ENCODE data around the gene NSUN4. TPM values are rescaled to one million over a fixed set of nuclear protein-coding genes. Genes with fewer than 3 reads are reported as not detected.
A peak's percentile ranks its signal among the peaks of the same experiment; 100 is the strongest.

Gene NSUN4
- total and polyA plus RNA-seq, 9 of the 15 experiments (the other 6 are each of a cell fraction or from before 2014, with no cell fraction given), result 33.4 to 60.2 (median 46.3) TPM

DNA sequence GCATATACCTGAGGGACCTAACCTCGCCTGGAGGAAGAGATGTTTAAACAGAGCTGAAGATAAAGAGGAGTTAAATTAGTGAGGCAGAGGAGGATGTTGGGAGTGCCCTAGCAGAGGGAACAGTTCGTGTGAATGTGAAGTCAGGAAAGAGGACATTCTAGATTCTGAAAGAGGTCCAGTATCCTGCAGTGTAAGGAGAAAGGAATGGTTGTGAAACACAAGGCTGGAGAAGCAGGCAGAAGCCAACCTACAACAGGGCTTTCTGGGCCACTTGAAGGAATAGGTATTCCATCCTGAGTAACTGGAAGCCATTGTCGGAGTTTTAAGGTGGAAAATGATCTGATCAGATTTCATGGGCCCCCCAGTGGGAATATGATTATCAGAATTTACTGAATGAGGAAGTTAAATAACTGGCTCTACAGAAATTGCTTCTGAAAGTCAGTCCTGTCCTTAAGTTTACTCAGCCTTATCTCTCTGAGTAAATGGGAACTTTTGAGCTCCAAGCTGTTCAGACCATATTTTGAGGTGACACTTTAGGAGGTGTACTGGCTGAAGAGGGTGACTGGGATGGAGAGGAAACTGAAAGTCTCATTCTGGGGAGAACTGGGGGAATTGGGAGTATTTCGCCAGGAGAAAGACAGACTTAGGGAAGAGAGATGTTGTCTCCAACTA lies 29.1 kb downstream of the NSUN4 start (continued):
- TF ChIP-seq, protein P1, sequence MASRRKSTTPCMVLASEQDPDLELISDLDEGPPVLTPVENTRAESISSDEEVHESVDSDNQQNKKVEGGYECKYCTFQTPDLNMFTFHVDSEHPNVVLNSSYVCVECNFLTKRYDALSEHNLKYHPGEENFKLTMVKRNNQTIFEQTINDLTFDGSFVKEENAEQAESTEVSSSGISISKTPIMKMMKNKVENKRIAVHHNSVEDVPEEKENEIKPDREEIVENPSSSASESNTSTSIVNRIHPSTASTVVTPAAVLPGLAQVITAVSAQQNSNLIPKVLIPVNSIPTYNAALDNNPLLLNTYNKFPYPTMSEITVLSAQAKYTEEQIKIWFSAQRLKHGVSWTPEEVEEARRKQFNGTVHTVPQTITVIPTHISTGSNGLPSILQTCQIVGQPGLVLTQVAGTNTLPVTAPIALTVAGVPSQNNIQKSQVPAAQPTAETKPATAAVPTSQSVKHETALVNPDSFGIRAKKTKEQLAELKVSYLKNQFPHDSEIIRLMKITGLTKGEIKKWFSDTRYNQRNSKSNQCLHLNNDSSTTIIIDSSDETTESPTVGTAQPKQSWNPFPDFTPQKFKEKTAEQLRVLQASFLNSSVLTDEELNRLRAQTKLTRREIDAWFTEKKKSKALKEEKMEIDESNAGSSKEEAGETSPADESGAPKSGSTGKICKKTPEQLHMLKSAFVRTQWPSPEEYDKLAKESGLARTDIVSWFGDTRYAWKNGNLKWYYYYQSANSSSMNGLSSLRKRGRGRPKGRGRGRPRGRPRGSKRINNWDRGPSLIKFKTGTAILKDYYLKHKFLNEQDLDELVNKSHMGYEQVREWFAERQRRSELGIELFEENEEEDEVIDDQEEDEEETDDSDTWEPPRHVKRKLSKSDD (conservative IDR thresholded peaks at IDR 0.05; ENCODE audit: low read length), result no peak
- TF ChIP-seq FOXA3 (CRISPR knock-in tag; conservative IDR thresholded peaks at IDR 0.05 in 1 of 2, IDR thresholded peaks at IDR 0.05 in 1 of 2), result peak in 1 of 2 experiments; percentile 35; a peak in 1 of 4 replicates
- no peak for TF ChIP-seq ATF1 (CRISPR knock-in tag; IDR thresholded peaks at IDR 0.05)
- no peak for TF ChIP-seq ATF1 (tag; IDR thresholded peaks at IDR 0.05)

DNA sequence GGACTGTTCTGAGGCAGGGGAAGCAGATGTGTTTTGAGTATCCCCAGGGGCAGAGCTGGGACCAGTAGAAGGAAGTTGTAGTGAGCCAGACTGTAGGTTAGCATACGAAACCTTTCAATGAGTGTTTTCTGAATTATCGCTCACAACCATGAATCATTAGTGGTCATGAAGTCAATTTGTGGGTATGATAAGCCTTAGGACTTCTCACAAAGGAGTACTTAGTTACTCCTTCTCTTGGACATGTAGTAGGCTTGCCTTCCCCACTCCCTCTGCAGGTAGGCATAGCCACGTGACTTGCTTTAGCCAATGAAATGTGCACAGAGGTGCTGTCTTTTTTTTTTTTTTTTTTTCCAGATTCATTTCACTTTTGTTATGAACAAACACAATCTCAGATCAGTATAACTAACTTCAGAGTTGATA lies 29.6 kb downstream of the NSUN4 start:
- peak overlapping the region; percentile 56 for H2AFZ ChIP-seq (ENCODE audit: low read depth, low read length)
- 24% methylated on average over 3 of the region's 3 CpGs for WGBS (ENCODE audit: insufficient coverage, low coverage, missing lambda C conversion rate)
- peak overlapping the region; percentile 65 for H3K4me2 ChIP-seq (ENCODE audit: insufficient read depth, low read length)
- ChIA-PET POLR2A (interaction anchor here (0.6 to 1.9 kb wide), 5 partner anchors 10 to 1244 kb away, joined by 3 to 6 read pairs (median 4); no protein-coding TSS in a partner anchor), CTCF (ENCODE audit: low intra/inter-chr PET ratio) (no interaction called here)
- no peaks in the 10 kb centered on the region for H3K79me2 ChIP-seq (ENCODE audit: control insufficient read depth, insufficient read depth, low read length)
- peaks cover 27% of the 10 kb centered on the region; the same call in 2 of the 3 replicates for H3K36me3 ChIP-seq (ENCODE audit: control insufficient read depth, insufficient read depth, low read length)
- peak overlapping the region; percentile 54 for H3K27ac ChIP-seq (ENCODE audit: extremely low read depth, low read depth, low read length)
- in situ Hi-C loops (cut with MboI), result no loop called here
- ATAC-seq (peak; percentile 79), FAIRE-seq (peak; percentile 78), DNase-seq (ENCODE audit: extremely low read depth in 1 of 4, low spot score in 3 of 4) (peak; percentile 63 to 81 (median 68))
- no peaks in the 10 kb centered on the region for H3K27me3 ChIP-seq (ENCODE audit: control insufficient read depth in 2 of 2, insufficient read depth in 2 of 2, low read length in 2 of 2)
- intact Hi-C loops (cut with micrococcal nuclease), result no loop called here
- peaks cover 3 to 22% of the 10 kb centered on the region in 2 experiments; a peak in 3 of 5 replicates for H3K4me1 ChIP-seq (replicated peaks in 1 of 2; ENCODE audit: control insufficient read depth in 2 of 2, insufficient read depth in 2 of 2, low read length in 2 of 2)
- no TSS peak for BruUV-seq (replicated peaks)
- no peaks in the 10 kb centered on the region for H3K9me1 ChIP-seq (ENCODE audit: control insufficient read depth, insufficient read depth, low read length)
- H3K9me3 ChIP-seq (replicated peaks; ENCODE audit: control insufficient read depth, insufficient read depth, low read depth, low read length), result no peaks in the 10 kb centered on the region
- no peak overlapping the region for H3K4me3 ChIP-seq
- 0 out of 2 replicates have a peak, but pooled peaks cover 3% of the 10 kb centered on the region for H4K20me1 ChIP-seq (replicated peaks; ENCODE audit: control insufficient read depth, insufficient read depth, low read length)
- H3K9ac ChIP-seq (ENCODE audit: insufficient read depth in 1 of 2, low read depth in 2 of 2, low read length in 2 of 2), result peak overlapping the region in 1 of 2 experiments; percentile 5; a peak in 1 of 4 replicates
- TF ChIP-seq, protein P2, sequence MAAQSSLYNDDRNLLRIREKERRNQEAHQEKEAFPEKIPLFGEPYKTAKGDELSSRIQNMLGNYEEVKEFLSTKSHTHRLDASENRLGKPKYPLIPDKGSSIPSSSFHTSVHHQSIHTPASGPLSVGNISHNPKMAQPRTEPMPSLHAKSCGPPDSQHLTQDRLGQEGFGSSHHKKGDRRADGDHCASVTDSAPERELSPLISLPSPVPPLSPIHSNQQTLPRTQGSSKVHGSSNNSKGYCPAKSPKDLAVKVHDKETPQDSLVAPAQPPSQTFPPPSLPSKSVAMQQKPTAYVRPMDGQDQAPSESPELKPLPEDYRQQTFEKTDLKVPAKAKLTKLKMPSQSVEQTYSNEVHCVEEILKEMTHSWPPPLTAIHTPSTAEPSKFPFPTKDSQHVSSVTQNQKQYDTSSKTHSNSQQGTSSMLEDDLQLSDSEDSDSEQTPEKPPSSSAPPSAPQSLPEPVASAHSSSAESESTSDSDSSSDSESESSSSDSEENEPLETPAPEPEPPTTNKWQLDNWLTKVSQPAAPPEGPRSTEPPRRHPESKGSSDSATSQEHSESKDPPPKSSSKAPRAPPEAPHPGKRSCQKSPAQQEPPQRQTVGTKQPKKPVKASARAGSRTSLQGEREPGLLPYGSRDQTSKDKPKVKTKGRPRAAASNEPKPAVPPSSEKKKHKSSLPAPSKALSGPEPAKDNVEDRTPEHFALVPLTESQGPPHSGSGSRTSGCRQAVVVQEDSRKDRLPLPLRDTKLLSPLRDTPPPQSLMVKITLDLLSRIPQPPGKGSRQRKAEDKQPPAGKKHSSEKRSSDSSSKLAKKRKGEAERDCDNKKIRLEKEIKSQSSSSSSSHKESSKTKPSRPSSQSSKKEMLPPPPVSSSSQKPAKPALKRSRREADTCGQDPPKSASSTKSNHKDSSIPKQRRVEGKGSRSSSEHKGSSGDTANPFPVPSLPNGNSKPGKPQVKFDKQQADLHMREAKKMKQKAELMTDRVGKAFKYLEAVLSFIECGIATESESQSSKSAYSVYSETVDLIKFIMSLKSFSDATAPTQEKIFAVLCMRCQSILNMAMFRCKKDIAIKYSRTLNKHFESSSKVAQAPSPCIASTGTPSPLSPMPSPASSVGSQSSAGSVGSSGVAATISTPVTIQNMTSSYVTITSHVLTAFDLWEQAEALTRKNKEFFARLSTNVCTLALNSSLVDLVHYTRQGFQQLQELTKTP (IDR thresholded peaks at IDR 0.05; ENCODE audit: low read depth in 1 of 2, partially characterized antibody in 2 of 2), result peak in 1 of 2 experiments; percentile 18
- TF ChIP-seq MAFK (IDR thresholded peaks at IDR 0.05; ENCODE audit: low read length) (no peak), ARID1B (IDR thresholded peaks at IDR 0.05) (peak; percentile 54; the same call in 1 of the 2 replicates), ZNF347 (CRISPR knock-in tag; IDR thresholded peaks at IDR 0.05; ENCODE audit: low read depth) (no peak), TCF7L2 (IDR thresholded peaks at IDR 0.05; ENCODE audit: low read depth, low read length) (no peak), EHMT2 (IDR thresholded peaks at IDR 0.05) (no peak), CBFA2T2 (conservative IDR thresholded peaks at IDR 0.05) (peak; percentile 64)
- TF ChIP-seq, protein P3, sequence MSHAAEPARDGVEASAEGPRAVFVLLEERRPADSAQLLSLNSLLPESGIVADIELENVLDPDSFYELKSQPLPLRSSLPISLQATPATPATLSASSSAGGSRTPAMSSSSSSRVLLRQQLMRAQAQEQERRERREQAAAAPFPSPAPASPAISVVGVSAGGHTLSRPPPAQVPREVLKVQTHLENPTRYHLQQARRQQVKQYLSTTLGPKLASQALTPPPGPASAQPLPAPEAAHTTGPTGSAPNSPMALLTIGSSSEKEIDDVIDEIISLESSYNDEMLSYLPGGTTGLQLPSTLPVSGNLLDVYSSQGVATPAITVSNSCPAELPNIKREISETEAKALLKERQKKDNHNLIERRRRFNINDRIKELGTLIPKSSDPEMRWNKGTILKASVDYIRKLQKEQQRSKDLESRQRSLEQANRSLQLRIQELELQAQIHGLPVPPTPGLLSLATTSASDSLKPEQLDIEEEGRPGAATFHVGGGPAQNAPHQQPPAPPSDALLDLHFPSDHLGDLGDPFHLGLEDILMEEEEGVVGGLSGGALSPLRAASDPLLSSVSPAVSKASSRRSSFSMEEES (CRISPR knock-in tag; IDR thresholded peaks at IDR 0.05), result peak; percentile 83
